H1 (cell line): ENCODE data around the gene CCNK. TPM values are rescaled to one million over a fixed set of nuclear protein-coding genes. Genes with fewer than 3 reads are reported as not detected.

Experiments used
- CTCF ChIA-PET: fragments of 300-600 bp; sonication (Branson Sonifier 250); formaldehyde crosslinking; loops from one replicate; lab custom pipeline; 2021; ENCODE audit not compliant: partially characterized antibody; lab: Charles Lee
- POLR2A ChIA-PET: fragments of 300-600 bp; sonication (Branson Sonifier 250); formaldehyde crosslinking; loops from one replicate; lab custom pipeline; 2021; ENCODE audit warnings: inconsistent platforms; ENCODE audit not compliant: partially characterized antibody; lab: Charles Lee
- DNase-seq, 2 experiments: peaks; one replicate each; pipeline versions ENCODE4 v3.0.0 to v3.0.0-alpha.2; 2010 to 2022; ENCODE audit warnings: low spot score in 2 of 2, low read depth in 1 of 2, mixed read lengths in 1 of 2
- FAIRE-seq: peaks from 2 replicates; lab custom pipeline; 2011; peaks lifted over from hg19 to GRCh38; lab: Jason Lieb, UNC
- H2AFZ ChIP-seq: 2 replicates; pipeline ENCODE4 v1.8.1; 2012; ENCODE audit warnings: low read length, inconsistent platforms
- H2AK5ac ChIP-seq: 2 replicates; pipeline ENCODE4 v1.6.1; 2013; ENCODE audit warnings: low read depth, low read length
- H2BK120ac ChIP-seq: replicated peaks from 2 replicates; pipeline ENCODE3; 2013; ENCODE audit warnings: low read depth, low read length, inconsistent platforms
- H2BK12ac ChIP-seq: 2 replicates; pipeline ENCODE4 v1.6.1; 2013; ENCODE audit warnings: low read depth, low read length
- H2BK15ac ChIP-seq: 2 replicates; pipeline ENCODE4 v1.6.1; 2013; ENCODE audit warnings: low read length
- H2BK20ac ChIP-seq: 2 replicates; pipeline ENCODE4 v1.6.1; 2013; ENCODE audit warnings: low read length
- H2BK5ac ChIP-seq: 2 replicates; pipeline ENCODE4 v1.6.1; 2013; ENCODE audit warnings: low read depth, low read length
- H3K14ac ChIP-seq: 2 replicates; pipeline ENCODE4 v1.6.1; 2013; ENCODE audit warnings: inconsistent platforms; ENCODE audit not compliant: insufficient read length
- H3K18ac ChIP-seq: 2 replicates; pipeline ENCODE4 v1.6.1; 2013; ENCODE audit warnings: low read length; ENCODE audit errors: extremely low read depth
- H3K23ac ChIP-seq: 2 replicates; pipeline ENCODE4 v1.6.1; 2013; ENCODE audit warnings: inconsistent platforms; ENCODE audit not compliant: insufficient read length
- H3K23me2 ChIP-seq: 2 replicates; pipeline ENCODE4 v1.6.1; 2013; ENCODE audit warnings: low read depth, low read length
- H3K27ac ChIP-seq: 2 replicates; pipeline ENCODE4 v1.6.1; 2011; ENCODE audit warnings: low read depth, low read length, inconsistent platforms
- H3K27me3 ChIP-seq, 4 experiments: replicated peaks in 1 of 4; 1 replicate in 1 of 4; 2 replicates in 3 of 4; pipeline versions ENCODE4 v1.6.1 to v1.8.1; 2011 to 2013; ENCODE audit warnings: low read length in 3 of 4, mild to moderate bottlenecking in 3 of 4, inconsistent platforms in 2 of 4, mixed read lengths in 2 of 4, moderate library complexity in 1 of 4; ENCODE audit not compliant: control insufficient read depth in 3 of 4, insufficient read depth in 3 of 4; ENCODE audit errors: extremely low read depth in 1 of 4
- H3K36me3 ChIP-seq, 4 experiments: 2 replicates each; pipeline versions ENCODE4 v1.6.1 to v1.8.1; 2011 to 2013; ENCODE audit warnings: mild to moderate bottlenecking in 4 of 4, low read length in 3 of 4, moderate library complexity in 2 of 4, control low read depth in 1 of 4, inconsistent platforms in 1 of 4; ENCODE audit not compliant: insufficient read depth in 4 of 4, control insufficient read depth in 2 of 4
- H3K4ac ChIP-seq: replicated peaks from 2 replicates; pipeline ENCODE3; 2013; ENCODE audit warnings: low read length, low read depth, mixed read lengths, inconsistent platforms; ENCODE audit not compliant: insufficient read length
- H3K4me1 ChIP-seq, 4 experiments: replicated peaks in 1 of 4; 1 replicate in 1 of 4; 2 replicates in 3 of 4; pipeline versions ENCODE4 v1.6.1 to v1.8.1; 2011 to 2013; ENCODE audit warnings: low read length in 3 of 4, inconsistent platforms in 2 of 4, mixed read lengths in 1 of 4; ENCODE audit not compliant: insufficient read depth in 4 of 4, control insufficient read depth in 3 of 4
- H3K4me2 ChIP-seq, 2 experiments: 2 replicates each; pipeline versions ENCODE4 v1.6.1 to v1.8.1; 2011 to 2013; ENCODE audit warnings: low read depth in 2 of 2, low read length in 2 of 2, control low read depth in 1 of 2, inconsistent platforms in 1 of 2, mild to moderate bottlenecking in 1 of 2; ENCODE audit not compliant: insufficient read depth in 1 of 2
- H3K4me3 ChIP-seq, 4 experiments: fragments of 200-600, 300-600 bp in 1 of 4; sonication (generic), shearing (Covaris generic), sonication (Bioruptor Twin) in 1 of 4; 2 replicates each; pipeline versions ENCODE4 v1.5.1 to v1.8.1; 2011 to 2016; ENCODE audit warnings: low read length in 4 of 4, low read depth in 3 of 4, control low read depth in 2 of 4, inconsistent platforms in 2 of 4, mild to moderate bottlenecking in 2 of 4, mixed read lengths in 1 of 4, moderate library complexity in 1 of 4; ENCODE audit not compliant: insufficient read depth in 2 of 4; ENCODE audit errors: extremely low read depth in 1 of 4
- H3K56ac ChIP-seq: replicated peaks from 2 replicates; pipeline ENCODE3; 2013; ENCODE audit warnings: low read depth, mild to moderate bottlenecking, mixed read lengths, low read length, inconsistent platforms; ENCODE audit not compliant: insufficient read length
- H3K79me1 ChIP-seq: 2 replicates; pipeline ENCODE4 v1.6.1; 2013; ENCODE audit warnings: low read depth, low read length, control low read depth
- H3K79me2 ChIP-seq, 2 experiments: 2 replicates each; pipeline versions ENCODE4 v1.6.1 to v1.8.1; 2012 to 2013; ENCODE audit warnings: low read length in 2 of 2, mild to moderate bottlenecking in 2 of 2, inconsistent platforms in 1 of 2; ENCODE audit not compliant: insufficient read depth in 2 of 2, control insufficient read depth in 1 of 2
- H3K9ac ChIP-seq, 4 experiments: replicated peaks in 1 of 4; 1 replicate in 1 of 4; 2 replicates in 3 of 4; pipeline versions ENCODE4 v1.6.1 to v1.8.1; 2011 to 2013; ENCODE audit warnings: low read depth in 3 of 4, low read length in 3 of 4, control low read depth in 2 of 4, mild to moderate bottlenecking in 2 of 4, moderate library complexity in 2 of 4, inconsistent platforms in 1 of 4; ENCODE audit errors: extremely low read depth in 1 of 4
- H3K9me3 ChIP-seq, 2 experiments: 2 replicates each; pipeline versions ENCODE4 v1.6.1 to v1.8.1; 2012 to 2013; ENCODE audit warnings: mild to moderate bottlenecking in 2 of 2, moderate library complexity in 2 of 2, control low read depth in 1 of 2, inconsistent platforms in 1 of 2, low read depth in 1 of 2, low read length in 1 of 2, mixed read lengths in 1 of 2; ENCODE audit not compliant: insufficient read depth in 2 of 2
- H4K20me1 ChIP-seq, 2 experiments: replicated peaks in 1 of 2; 2 replicates each; pipeline versions ENCODE3 to v1.8.1; 2011 to 2013; ENCODE audit warnings: inconsistent platforms in 2 of 2, low read length in 2 of 2, mild to moderate bottlenecking in 1 of 2; ENCODE audit not compliant: insufficient read depth in 2 of 2, control insufficient read depth in 1 of 2
- H4K5ac ChIP-seq: 2 replicates; pipeline ENCODE4 v1.6.1; 2013; ENCODE audit warnings: low read length, low read depth, mixed read lengths, inconsistent platforms; ENCODE audit not compliant: insufficient read length
- H4K8ac ChIP-seq: 2 replicates; pipeline ENCODE4 v1.8.0; 2013; ENCODE audit warnings: mild to moderate bottlenecking, moderate library complexity, low read length, inconsistent platforms; ENCODE audit not compliant: insufficient read depth; ENCODE audit errors: extremely low read depth
- H4K91ac ChIP-seq: replicated peaks from 2 replicates; pipeline ENCODE3; 2013; ENCODE audit warnings: low read length, mixed read lengths, inconsistent platforms; ENCODE audit not compliant: insufficient read length
- KDM1A ChIP-seq: fragments of 200-600, 300-600 bp; sonication (generic); IDR thresholded peaks from 2 replicates; pipeline ENCODE4 v1.7.1; 2016; ENCODE audit warnings: mild to moderate bottlenecking, low read length, borderline replicate concordance
- TAF7 ChIP-seq: optimal IDR thresholded peaks from 2 replicates; pipeline ENCODE3; 2011; ENCODE audit warnings: low read depth, mild to moderate bottlenecking, inconsistent platforms, low read length, moderate library complexity, borderline replicate concordance
- WGBS, 2 experiments: shearing (Covaris generic) in 1 of 2; methylation state at CpG; one replicate each; pipeline versions ENCODE4 v1.1.6 to v1.1.7; 2013 to 2015; ENCODE audit warnings: low lambda C conversion rate in 2 of 2, mixed read lengths in 2 of 2, inconsistent platforms in 1 of 2, low coverage in 1 of 2, missing lambda C conversion rate in 1 of 2; ENCODE audit not compliant: insufficient replicate concordance in 2 of 2, insufficient coverage in 1 of 2, insufficient read length in 1 of 2; ENCODE audit errors: extremely low coverage in 1 of 2, missing lambda C conversion rate in 1 of 2; 5-methylcytosine and 5-hydroxymethylcytosine counted together
- polyA plus RNA-seq, 7 experiments: library from polyadenylated mRNA; depleted of rRNA in 3 of 7; stranded (reverse) in 5 of 7; unstranded in 2 of 7; fragments of >200 nt in 5 of 7; fragments of 200-250 nt in 2 of 7; gene quantifications; 1 replicate in 5 of 7; 2 replicates in 1 of 7; 4 replicates in 1 of 7; pipeline versions ENCODE4 v1.2.1 to v1.2.3, GENCODE V29; 2011 to 2013; ENCODE audit warnings: missing spikeins in 2 of 7, mixed read lengths in 2 of 7
- total RNA-seq: library from RNA; stranded (reverse); fragmentation: NEBNext Ultra II Directional; extraction: Animal tissue kit (Norgen Biotek cat#: 25700); gene quantifications from 2 replicates; pipeline ENCODE4 v1.2.1, GENCODE V29; 2021
- TF ChIP-seq, protein P1 (sequence below): IDR thresholded peaks from 2 replicates; pipeline ENCODE4 v1.6.1; 2012; ENCODE audit warnings: inconsistent platforms

The CCNK gene
- total and polyA plus RNA-seq, 2 of the 8 experiments (the other 6 are each of a cell fraction or from before 2014, with no cell fraction given): 10.7 to 82.7 TPM

- CTCF ChIA-PET: interaction anchor here (0.8 to 5.2 kb wide), 4 partner anchors 9 to 66 kb away, joined by 3 to 19 read pairs (median 10); no protein-coding TSS in a partner anchor
- DNase-seq: no peak
- no peak for FAIRE-seq
Observed at GRCh38 chr14:99459481-99460100, 21.6 kb upstream of the CCNK start.

More at GRCh38 chr14:99459481-99460100, 21.6 kb upstream of the CCNK start:
- H3K9me3 ChIP-seq: no peaks in the 10 kb centered on the region
- H2AK5ac ChIP-seq: no peak overlapping the region
- H4K8ac ChIP-seq: no peak overlapping the region
- H3K23me2 ChIP-seq: no peaks in the 10 kb centered on the region
- no peak overlapping the region for H3K27ac ChIP-seq
- no peak overlapping the region for H2BK12ac ChIP-seq
- peaks cover 0 to 18% (median 12%) of the 10 kb centered on the region in 4 experiments; a peak in 5 of 7 replicates for H3K4me1 ChIP-seq
- H3K4me2 ChIP-seq: no peak overlapping the region
- WGBS, 2 experiments: 91% methylated on average over 5 of the region's 5 CpGs; no CpG with 5 or more reads in 1 of the 2 experiments
- no peaks in the 10 kb centered on the region for H3K79me1 ChIP-seq
- no peak overlapping the region for H3K56ac ChIP-seq
- H3K4ac ChIP-seq: no peak overlapping the region
- no peak overlapping the region for H3K4me3 ChIP-seq
- H2BK20ac ChIP-seq: no peak overlapping the region
- H4K20me1 ChIP-seq: no peaks in the 10 kb centered on the region
- no peak overlapping the region for H3K14ac ChIP-seq
- H3K79me2 ChIP-seq: no peaks in the 10 kb centered on the region; a peak in 1 of 4 replicates
- H3K9ac ChIP-seq: no peak overlapping the region
- H2BK5ac ChIP-seq: no peak overlapping the region
- no peak overlapping the region for H2BK120ac ChIP-seq
- POLR2A ChIA-PET: no interaction called here
- peaks cover 4 to 11% (median 8%) of the 10 kb centered on the region in 4 experiments; a peak in 5 of 8 replicates for H3K36me3 ChIP-seq
- no peak overlapping the region for H4K5ac ChIP-seq
- no peak overlapping the region for H2AFZ ChIP-seq
- no peak overlapping the region for H3K18ac ChIP-seq
- H4K91ac ChIP-seq: no peak overlapping the region
- H3K23ac ChIP-seq: no peak overlapping the region
- no peaks in the 10 kb centered on the region for H3K27me3 ChIP-seq
- TF ChIP-seq KDM1A: no peak
- TF ChIP-seq, protein P1, sequence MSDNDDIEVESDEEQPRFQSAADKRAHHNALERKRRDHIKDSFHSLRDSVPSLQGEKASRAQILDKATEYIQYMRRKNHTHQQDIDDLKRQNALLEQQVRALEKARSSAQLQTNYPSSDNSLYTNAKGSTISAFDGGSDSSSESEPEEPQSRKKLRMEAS: no peak
- TF ChIP-seq TAF7: no peak
- TF ChIP-seq, all 59 proteins: peak for 0
- H2BK15ac ChIP-seq: no peak overlapping the region
